ENCODE data around the gene KDELR1. TPM values are rescaled to one million over a fixed set of nuclear protein-coding genes. Genes with fewer than 3 reads are reported as not detected.

Gene KDELR1
- total and polyA plus RNA-seq, 4 donors, result 101 to 156 (median 125) TPM

GRCh38 chr19:48371367-48371766 lies 20.0 kb downstream of the KDELR1 start:
- DNase-seq (no peak), ATAC-seq (ENCODE audit: insufficient read depth, low FRiP score) (no peak)
- no peak overlapping the region for H3K4me3 ChIP-seq
- H3K27me3 ChIP-seq (ENCODE audit: control insufficient read depth in 3 of 3, insufficient read depth in 3 of 3, low read length in 2 of 3), result no peaks in the 10 kb centered on the region
- H3K9me3 ChIP-seq (ENCODE audit: control insufficient read depth in 4 of 4, insufficient read depth in 3 of 4, low read length in 3 of 4), result no peaks in the 10 kb centered on the region
- no peak for TF ChIP-seq CTCF (IDR thresholded peaks at IDR 0.05; ENCODE audit: control extremely low read depth, extremely low read depth)
- H3K4me1 ChIP-seq (ENCODE audit: control insufficient read depth in 5 of 5, insufficient read depth in 5 of 5, low read length in 5 of 5), result no peaks in the 10 kb centered on the region
- no peak overlapping the region for H3K9ac ChIP-seq (ENCODE audit: insufficient read depth in 1 of 2, low read length in 2 of 2)
- H3K27ac ChIP-seq (ENCODE audit: low read depth in 1 of 2, low read length in 1 of 2), result no peak overlapping the region
- H3K36me3 ChIP-seq (ENCODE audit: control insufficient read depth in 4 of 4, insufficient read depth in 4 of 4, low read length in 4 of 4), result no peaks in the 10 kb centered on the region
- 71 to 78% methylated on average over 7 of the region's 7 CpGs for WGBS, 2 donors

GRCh38 chr19:48370955-48371354 lies 20.4 kb downstream of the KDELR1 start:
- Histone ChIP-seq H3K27ac (ENCODE audit: low read depth in 1 of 2, low read length in 1 of 2) (no peak overlapping the region), H3K4me1 (ENCODE audit: control insufficient read depth in 5 of 5, insufficient read depth in 5 of 5, low read length in 5 of 5) (no peaks in the 10 kb centered on the region), H3K27me3 (ENCODE audit: control insufficient read depth in 3 of 3, insufficient read depth in 3 of 3, low read length in 2 of 3) (no peaks in the 10 kb centered on the region), H3K9me3 (ENCODE audit: control insufficient read depth in 4 of 4, insufficient read depth in 3 of 4, low read length in 3 of 4) (no peaks in the 10 kb centered on the region), H3K36me3 (ENCODE audit: control insufficient read depth in 4 of 4, insufficient read depth in 4 of 4, low read length in 4 of 4) (no peaks in the 10 kb centered on the region), H3K4me3 (no peak overlapping the region), H3K9ac (ENCODE audit: insufficient read depth in 1 of 2, low read length in 2 of 2) (no peak overlapping the region)
- DNase-seq, result no peak
- TF ChIP-seq CTCF (IDR thresholded peaks at IDR 0.05; ENCODE audit: control extremely low read depth, extremely low read depth), result no peak
- no peak for ATAC-seq (ENCODE audit: insufficient read depth, low FRiP score)
- WGBS, 2 donors, result 90 to 97% methylated on average over 4 of the region's 4 CpGs

GRCh38 chr19:48368936-48369335 lies 22.4 kb downstream of the KDELR1 start:
- Histone ChIP-seq H3K9ac (ENCODE audit: insufficient read depth in 1 of 2, low read length in 2 of 2) (no peak overlapping the region), H3K4me1 (ENCODE audit: control insufficient read depth in 5 of 5, insufficient read depth in 5 of 5, low read length in 5 of 5) (peaks cover 0 to 4% (median 2%) of the 10 kb centered on the region in 5 donors), H3K4me3 (no peak overlapping the region), H3K27me3 (ENCODE audit: control insufficient read depth in 3 of 3, insufficient read depth in 3 of 3, low read length in 2 of 3) (no peaks in the 10 kb centered on the region), H3K36me3 (ENCODE audit: control insufficient read depth in 4 of 4, insufficient read depth in 4 of 4, low read length in 4 of 4) (no peaks in the 10 kb centered on the region), H3K9me3 (ENCODE audit: control insufficient read depth in 4 of 4, insufficient read depth in 3 of 4, low read length in 3 of 4) (no peaks in the 10 kb centered on the region), H3K27ac (ENCODE audit: low read depth in 1 of 2, low read length in 1 of 2) (no peak overlapping the region)
- ATAC-seq (ENCODE audit: insufficient read depth, low FRiP score) (no peak), DNase-seq (no peak)
- WGBS, 2 donors, result 78 to 79% methylated on average over 13 to 14 of the region's 14 CpGs
- TF ChIP-seq CTCF (IDR thresholded peaks at IDR 0.05; ENCODE audit: control extremely low read depth, extremely low read depth), result no peak

GRCh38 chr19:48367855-48368254 lies 23.5 kb downstream of the KDELR1 start:
- Histone ChIP-seq H3K4me3 (no peak overlapping the region), H3K36me3 (ENCODE audit: control insufficient read depth in 4 of 4, insufficient read depth in 4 of 4, low read length in 4 of 4) (no peaks in the 10 kb centered on the region), H3K9ac (ENCODE audit: insufficient read depth in 1 of 2, low read length in 2 of 2) (no peak overlapping the region), H3K27me3 (ENCODE audit: control insufficient read depth in 3 of 3, insufficient read depth in 3 of 3, low read length in 2 of 3) (no peaks in the 10 kb centered on the region), H3K27ac (ENCODE audit: low read depth in 1 of 2, low read length in 1 of 2) (no peak overlapping the region), H3K9me3 (ENCODE audit: control insufficient read depth in 4 of 4, insufficient read depth in 3 of 4, low read length in 3 of 4) (no peaks in the 10 kb centered on the region), H3K4me1 (ENCODE audit: control insufficient read depth in 5 of 5, insufficient read depth in 5 of 5, low read length in 5 of 5) (peaks cover 0 to 9% (median 2%) of the 10 kb centered on the region in 5 donors)
- 72 to 85% methylated on average over 5 of the region's 5 CpGs for WGBS, 2 donors
- TF ChIP-seq CTCF (IDR thresholded peaks at IDR 0.05; ENCODE audit: control extremely low read depth, extremely low read depth), result no peak
- ATAC-seq (ENCODE audit: insufficient read depth, low FRiP score) (no peak), DNase-seq (no peak)
